ENCODE data around the gene ITSN2.
"Not testable (repeated sequence)": the region's sequence is repeated elsewhere in the genome, so short reads cannot be mapped to it uniquely, and the experiment has no call there.

Gene ITSN2

GRCh38 chr2:24214880-24215279 is 145.5 kb downstream of the ITSN2 start:
- DNase-seq (ENCODE audit: low read depth) = no peak

- no peak for DNase-seq (ENCODE audit: low read depth)
These were observed 148.9 kb downstream of the ITSN2 start for GRCh38 chr2:24211408-24211807.

- no peak for DNase-seq (ENCODE audit: low read depth)
These were observed 149.6 kb downstream of the ITSN2 start for GRCh38 chr2:24210723-24211122.

- DNase-seq (ENCODE audit: low read depth) = no peak
These were observed 150.3 kb downstream of the ITSN2 start for GRCh38 chr2:24210106-24210455.

GRCh38 chr2:24209389-24210105 is 150.8 kb downstream of the ITSN2 start:
- DNase-seq (ENCODE audit: low read depth) = no peak

- no peak for DNase-seq (ENCODE audit: low read depth)
These were observed 151.8 kb downstream of the ITSN2 start for GRCh38 chr2:24208490-24208889.

GRCh38 chr2:24207359-24207758 is 153.0 kb downstream of the ITSN2 start:
- no peak for DNase-seq (ENCODE audit: low read depth)

GRCh38 chr2:24206714-24207113 is 153.6 kb downstream of the ITSN2 start:
- DNase-seq (ENCODE audit: low read depth) = no peak

- no peak for DNase-seq (ENCODE audit: low read depth)
These were observed 154.1 kb downstream of the ITSN2 start for GRCh38 chr2:24206242-24206641.

- DNase-seq (ENCODE audit: low read depth) = no peak
These were observed 155.2 kb downstream of the ITSN2 start for GRCh38 chr2:24205131-24205530.

- DNase-seq (ENCODE audit: low read depth) = no peak
These were observed 155.8 kb downstream of the ITSN2 start for GRCh38 chr2:24204505-24204904.

- DNase-seq (ENCODE audit: low read depth) = no peak
These were observed 156.6 kb downstream of the ITSN2 start for GRCh38 chr2:24203787-24204150.

GRCh38 chr2:24203029-24203786 is 157.1 kb downstream of the ITSN2 start:
- no peak for DNase-seq (ENCODE audit: low read depth)

- DNase-seq (ENCODE audit: low read depth) = no peak
These were observed 159.5 kb downstream of the ITSN2 start for GRCh38 chr2:24200799-24201198.

GRCh38 chr2:24199968-24200590 is 160.3 kb downstream of the ITSN2 start:
- DNase-seq (ENCODE audit: low read depth) = no peak

GRCh38 chr2:24197213-24197612 is 163.1 kb downstream of the ITSN2 start:
- DNase-seq (ENCODE audit: low read depth) = not testable (repeated sequence)

- DNase-seq (ENCODE audit: low read depth) = no peak
These were observed 168.5 kb downstream of the ITSN2 start for GRCh38 chr2:24191848-24192247.

GRCh38 chr2:24191156-24191555 is 169.2 kb downstream of the ITSN2 start:
- DNase-seq (ENCODE audit: low read depth) = no peak

GRCh38 chr2:24190503-24190902 is 169.8 kb downstream of the ITSN2 start:
- no peak for DNase-seq (ENCODE audit: low read depth)

- DNase-seq (ENCODE audit: low read depth) = no peak
These were observed 170.8 kb downstream of the ITSN2 start for GRCh38 chr2:24189551-24189950.

GRCh38 chr2:24183366-24184069 is 176.8 kb downstream of the ITSN2 start:
- DNase-seq (ENCODE audit: low read depth) = no peak

GRCh38 chr2:24182507-24182906 is 177.8 kb downstream of the ITSN2 start:
- DNase-seq (ENCODE audit: low read depth) = no peak

- no peak for DNase-seq (ENCODE audit: low read depth)
These were observed 178.5 kb downstream of the ITSN2 start for GRCh38 chr2:24181849-24182248.
